Measurements from ENCODE around the gene FOLR1. TPM values are rescaled to one million over a fixed set of nuclear protein-coding genes. Genes with fewer than 3 reads are reported as not detected.
A peak's percentile ranks its signal among the peaks of the same experiment; 100 is the strongest.

The FOLR1 gene
- total RNA-seq, 4 donors from 2014 or later, result 0.38 to 7.6 (median 1.5) TPM; not detected in 1

- no peak within 1 kb of the TSS for H3K27ac ChIP-seq
- H3K4me3 ChIP-seq, result peak within 1 kb of the TSS in 2 of 4 donors; percentile 10 to 47
- no peaks in the 10 kb centered on the region for H3K9me3 ChIP-seq
- WGBS, 2 donors, result 11% methylated on average over 15 of the region's 37 CpGs; no CpG with 5 or more reads in 1 of the 2 donors
- TF ChIP-seq POLR2A (IDR thresholded peaks at IDR 0.05) (no peak), CTCF (IDR thresholded peaks at IDR 0.05) (no peak)
- peaks cover 8 to 89% (median 35%) of the 10 kb centered on the region in 4 donors for H3K27me3 ChIP-seq
- no peak for DNase-seq
- intact Hi-C loops (cut with DNase I), result no loop called here
- H3K4me1 ChIP-seq, result peaks cover 22 to 43% (median 28%) of the 10 kb centered on the region in 3 donors
- H3K36me3 ChIP-seq, result no peaks in the 10 kb centered on the region
Observed at GRCh38 chr11:72244060-72244360, 52.1 kb downstream of the FOLR1 start, which contains the start of gene PHOX2A. PHOX2A (minus strand) TSS chr11:72244176; CDS start chr11:72244004, 172 bp downstream.

GRCh38 chr11:72244361-72245262 is 52.7 kb downstream of the FOLR1 start:
- peak overlapping the region in 2 of 4 donors; percentile 10 to 47 for H3K4me3 ChIP-seq
- WGBS, 2 donors, result 19 to 24% methylated on average over 29 to 31 of the region's 46 CpGs
- no peak for DNase-seq
- peaks cover 16 to 37% (median 22%) of the 10 kb centered on the region in 3 donors for H3K4me1 ChIP-seq
- intact Hi-C loops (cut with DNase I), result no loop called here
- no peak for TF ChIP-seq CTCF (IDR thresholded peaks at IDR 0.05)
- TF ChIP-seq POLR2A (IDR thresholded peaks at IDR 0.05), result no peak
- peaks cover 8 to 92% (median 35%) of the 10 kb centered on the region in 4 donors for H3K27me3 ChIP-seq
- no peaks in the 10 kb centered on the region for H3K36me3 ChIP-seq
- H3K9me3 ChIP-seq, result no peaks in the 10 kb centered on the region
- H3K27ac ChIP-seq, result no peak overlapping the region

GRCh38 chr11:72245263-72245816 is 53.4 kb downstream of the FOLR1 start:
- H3K27me3 ChIP-seq, result peaks cover 8 to 92% (median 35%) of the 10 kb centered on the region in 4 donors
- TF ChIP-seq POLR2A (IDR thresholded peaks at IDR 0.05) (no peak), CTCF (IDR thresholded peaks at IDR 0.05) (no peak)
- intact Hi-C loops (cut with DNase I), result no loop called here

More at GRCh38 chr11:72245263-72245816, 53.4 kb downstream of the FOLR1 start:
- DNase-seq, result no peak
- no peak overlapping the region for H3K27ac ChIP-seq
- no peaks in the 10 kb centered on the region for H3K36me3 ChIP-seq
- no peak overlapping the region for H3K4me3 ChIP-seq
- H3K4me1 ChIP-seq, result peaks cover 8 to 30% (median 18%) of the 10 kb centered on the region in 3 donors
- H3K9me3 ChIP-seq, result no peaks in the 10 kb centered on the region
- WGBS, 2 donors, result 26 to 61% methylated on average over 13 to 15 of the region's 19 CpGs

Other genes with a start within 250 kb of the FOLR1 start
- 1 to 10 TPM; 1.6 to 6.5 (median 4.8) TPM for gene IL18BP, start 193.2 kb upstream of the FOLR1 start, total RNA-seq
- gene NUMA1, start 111.6 kb upstream of the FOLR1 start, total RNA-seq, result 100 to 1,000 TPM; 142 to 237 (median 177) TPM
- 1 to 10 TPM; 2.1 to 4.2 (median 3.2) TPM for gene LRRC51, start 111.3 kb upstream of the FOLR1 start, total RNA-seq
- 10 to 100 TPM; 80.1 to 99.1 (median 97.7) TPM for gene LAMTOR1, start 88.8 kb upstream of the FOLR1 start, total RNA-seq
- gene TOMT, start 86.2 kb upstream of the FOLR1 start, total RNA-seq, result not detected
- gene ANAPC15, start 79.4 kb upstream of the FOLR1 start, total RNA-seq, result 10 to 100 TPM; 17.7 to 35.3 (median 23.5) TPM
- gene FOLR3, start 56.4 kb upstream of the FOLR1 start, total RNA-seq, result under 1 TPM in 1 of 4 donors, not detected in 3; 0.35 TPM
- gene FOLR2, start 24.7 kb downstream of the FOLR1 start, total RNA-seq, result 10 to 100 TPM in 1 of 4 donors, 1 to 10 TPM in 2, not detected in 1; 1.7 to 41.6 (median 9.1) TPM
- gene INPPL1, start 32.6 kb downstream of the FOLR1 start, total RNA-seq, result 10 to 100 TPM; 22.4 to 61.2 (median 26.3) TPM
- gene PHOX2A, start 52.0 kb downstream of the FOLR1 start, total RNA-seq, result not detected
- gene CLPB, start 242.4 kb downstream of the FOLR1 start, total RNA-seq, result 10 to 100 TPM; 17.1 to 22.2 (median 18.6) TPM